ENCODE results near the gene FSCN2. TPM values are rescaled to one million over a fixed set of nuclear protein-coding genes. Genes with fewer than 3 reads are reported as not detected.

The FSCN2 gene
- total RNA-seq, 1 donor = 5.1 TPM

GRCh38 chr17:81487089-81487486 lies 41.1 kb upstream of the FSCN2 start:
- Histone ChIP-seq H3K9me3 (ENCODE audit: low read depth, low read length) (no peaks in the 10 kb centered on the region), H3K36me3 (ENCODE audit: insufficient read depth, low read length) (no peaks in the 10 kb centered on the region), H3K4me1 (ENCODE audit: insufficient read depth, low read length) (peaks cover 19% of the 10 kb centered on the region), H3K4me3 (ENCODE audit: insufficient read depth, low read length) (peak overlapping the region; percentile 78), H3K79me2 (ENCODE audit: insufficient read depth, low read length) (no peaks in the 10 kb centered on the region), H3K4me2 (ENCODE audit: insufficient read depth, low read length) (peak overlapping the region; percentile 87), H2AFZ (ENCODE audit: low read length) (peak overlapping the region; percentile 73), H3K27ac (ENCODE audit: low read depth, low read length) (no peak overlapping the region), H4K20me1 (ENCODE audit: insufficient read depth, low read length) (no peaks in the 10 kb centered on the region), H3K27me3 (ENCODE audit: insufficient read depth, low read length) (peaks cover 6% of the 10 kb centered on the region)
- TF ChIP-seq CTCF (IDR thresholded peaks at IDR 0.05; ENCODE audit: extremely low read depth, low read depth, low read length) = no peak
- DNase-seq (ENCODE audit: insufficient read length, low spot score, missing footprints) = no peak

- peak overlapping the region; percentile 73 for H3K27ac ChIP-seq (ENCODE audit: low read depth, low read length)
Measured at GRCh38 chr17:81487487-81488275, 40.5 kb upstream of the FSCN2 start.

GRCh38 chr17:81488276-81488860 lies 39.8 kb upstream of the FSCN2 start:
- peaks cover 19% of the 10 kb centered on the region for H3K4me1 ChIP-seq (ENCODE audit: insufficient read depth, low read length)
- peaks cover 10% of the 10 kb centered on the region for H3K27me3 ChIP-seq (ENCODE audit: insufficient read depth, low read length)
- no peak for DNase-seq (ENCODE audit: insufficient read length, low spot score, missing footprints)
- H3K79me2 ChIP-seq (ENCODE audit: insufficient read depth, low read length) = no peaks in the 10 kb centered on the region
- peak overlapping the region; percentile 73 for H3K27ac ChIP-seq (ENCODE audit: low read depth, low read length)
- peak overlapping the region; percentile 77 for H2AFZ ChIP-seq (ENCODE audit: low read length)
- peak overlapping the region; percentile 78 for H3K4me3 ChIP-seq (ENCODE audit: insufficient read depth, low read length)
- no peak for TF ChIP-seq CTCF (IDR thresholded peaks at IDR 0.05; ENCODE audit: extremely low read depth, low read depth, low read length)
- no peaks in the 10 kb centered on the region for H3K9me3 ChIP-seq (ENCODE audit: low read depth, low read length)
- peak overlapping the region; percentile 87 for H3K4me2 ChIP-seq (ENCODE audit: insufficient read depth, low read length)
- H3K36me3 ChIP-seq (ENCODE audit: insufficient read depth, low read length) = no peaks in the 10 kb centered on the region
- H4K20me1 ChIP-seq (ENCODE audit: insufficient read depth, low read length) = no peaks in the 10 kb centered on the region

More at GRCh38 chr17:81487487-81488275, 40.5 kb upstream of the FSCN2 start:
- no peaks in the 10 kb centered on the region for H3K9me3 ChIP-seq (ENCODE audit: low read depth, low read length)
- no peaks in the 10 kb centered on the region for H3K79me2 ChIP-seq (ENCODE audit: insufficient read depth, low read length)
- no peaks in the 10 kb centered on the region for H4K20me1 ChIP-seq (ENCODE audit: insufficient read depth, low read length)
- H3K27me3 ChIP-seq (ENCODE audit: insufficient read depth, low read length) = peaks cover 10% of the 10 kb centered on the region
- no peaks in the 10 kb centered on the region for H3K36me3 ChIP-seq (ENCODE audit: insufficient read depth, low read length)
- no peak for TF ChIP-seq CTCF (IDR thresholded peaks at IDR 0.05; ENCODE audit: extremely low read depth, low read depth, low read length)
- peak overlapping the region; percentile 77 for H2AFZ ChIP-seq (ENCODE audit: low read length)
- peak overlapping the region; percentile 87 for H3K4me2 ChIP-seq (ENCODE audit: insufficient read depth, low read length)
- peaks cover 19% of the 10 kb centered on the region for H3K4me1 ChIP-seq (ENCODE audit: insufficient read depth, low read length)
- DNase-seq (ENCODE audit: insufficient read length, low spot score, missing footprints) = peak; percentile 100
- peak overlapping the region; percentile 78 for H3K4me3 ChIP-seq (ENCODE audit: insufficient read depth, low read length)

All from osteoblast (primary cell).